Activated naive CD4-positive, alpha-beta T cell treated with anti-CD3 and anti-CD28 coated beads, Interleukin-2, amount 50 U/mL, for 72 hours (primary cell): ENCODE measurements around the gene MMP23B. TPM values are rescaled to one million over a fixed set of nuclear protein-coding genes. Genes with fewer than 3 reads are reported as not detected.

Experiments used
- total RNA-seq, 2 donors: library from RNA; stranded (reverse); gene quantifications; one replicate each; pipeline ENCODE4 v1.2.3, GENCODE V29; 2022

The MMP23B gene
- total RNA-seq, 2 donors from 2014 or later: 1.6 to 2.7 TPM

Other genes starting within 250 kb of the MMP23B start
- gene CCNL2, start 232.8 kb upstream of the MMP23B start, total RNA-seq: 100 to 1,000 TPM; 108 to 174 TPM
- 100 to 1,000 TPM in 1 of 2 donors, 10 to 100 TPM in 1; 82.9 to 115 TPM for gene MRPL20, start 224.9 kb upstream of the MMP23B start, total RNA-seq
- under 1 TPM in 1 of 2 donors, not detected in 1; 0.29 TPM for gene ANKRD65, start 210.9 kb upstream of the MMP23B start, total RNA-seq
- gene VWA1, start 196.5 kb upstream of the MMP23B start, total RNA-seq: 1 to 10 TPM in 1 of 2 donors, under 1 TPM in 1; 0.59 to 6.9 TPM
- gene ATAD3C, start 182.5 kb upstream of the MMP23B start, total RNA-seq: 1 to 10 TPM; 1.1 to 1.9 TPM
- 10 to 100 TPM; 30.1 to 33.1 TPM for gene ATAD3B, start 160.4 kb upstream of the MMP23B start, total RNA-seq
- 10 to 100 TPM; 35.7 to 39.7 TPM for gene ATAD3A, start 120.0 kb upstream of the MMP23B start, total RNA-seq
- under 1 TPM; 0.41 to 0.58 TPM for gene TMEM240, start 91.5 kb upstream of the MMP23B start, total RNA-seq
- gene SSU72, start 57.3 kb upstream of the MMP23B start, total RNA-seq: 100 to 1,000 TPM in 1 of 2 donors, 10 to 100 TPM in 1; 82.9 to 121 TPM
- gene FNDC10, start 32.0 kb upstream of the MMP23B start, total RNA-seq: 1 to 10 TPM in 1 of 2 donors, under 1 TPM in 1; 0.18 to 2.9 TPM
- 10 to 100 TPM; 36.7 to 49.8 TPM for gene MIB2, start 16.7 kb upstream of the MMP23B start, total RNA-seq
- 10 to 100 TPM; 32.7 to 41.0 TPM for gene CDK11B, start 26.8 kb downstream of the MMP23B start, total RNA-seq
- gene SLC35E2B, start 60.6 kb downstream of the MMP23B start, total RNA-seq: 10 to 100 TPM; 19.0 to 48.5 TPM
- gene CDK11A, start 92.2 kb downstream of the MMP23B start, total RNA-seq: 100 to 1,000 TPM in 1 of 2 donors, 10 to 100 TPM in 1; 63.0 to 108 TPM
- 10 to 100 TPM; 64.7 to 67.6 TPM for gene NADK, start 146.3 kb downstream of the MMP23B start, total RNA-seq